ENCODE results near the gene LIPI.
A peak's percentile ranks its signal among the peaks of the same experiment; 100 is the strongest.
"Not testable (repeated sequence)": the region's sequence is repeated elsewhere in the genome, so short reads cannot be mapped to it uniquely, and the experiment has no call there.

The LIPI gene

GRCh38 chr21:14116080-14116481 is 94.7 kb downstream of the LIPI start:
- no peak for DNase-seq

GRCh38 chr21:14115646-14116045 is 95.1 kb downstream of the LIPI start:
- no peak for DNase-seq

DNA sequence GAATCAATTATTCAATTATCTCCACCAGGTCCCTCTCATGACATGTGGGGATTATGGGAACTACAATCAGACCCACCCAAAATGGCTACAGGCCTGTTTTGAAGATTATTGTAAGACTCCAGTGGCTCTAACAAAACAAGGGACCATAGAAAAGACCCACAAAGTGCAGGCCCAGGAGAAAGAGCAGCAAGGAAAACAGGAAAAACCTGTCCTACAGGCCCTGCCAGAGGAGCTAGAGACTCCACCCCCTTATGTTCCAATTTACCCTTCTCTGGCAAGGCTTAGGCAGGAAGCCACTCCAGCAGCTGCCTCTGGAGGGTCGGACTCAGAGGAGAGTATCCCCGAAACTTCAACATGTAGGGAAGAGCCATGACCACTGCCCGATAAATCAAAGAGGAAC is 96.5 kb downstream of the LIPI start:
- DNase-seq: peak; percentile 80 to 87

DNA sequence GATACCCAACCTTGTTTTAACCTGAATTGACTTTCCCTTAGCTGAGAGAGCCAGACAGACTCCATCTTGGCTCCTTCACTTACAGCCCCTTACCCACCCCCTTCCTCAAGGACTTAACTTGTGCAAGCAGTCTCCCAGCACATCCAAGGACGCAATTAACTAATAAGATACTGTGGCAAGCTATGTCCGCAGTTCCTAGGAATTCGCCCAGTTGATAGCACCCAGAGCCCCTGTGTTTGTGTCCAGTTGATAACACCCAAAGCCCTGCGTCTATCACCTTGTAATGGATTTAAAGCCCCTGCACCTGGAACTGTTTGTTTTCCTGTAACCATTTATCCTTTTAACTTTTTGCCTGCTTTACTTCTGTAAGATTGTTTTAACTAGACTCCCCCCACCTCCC is 106.2 kb downstream of the LIPI start:
- not testable (repeated sequence) for DNase-seq

DNA sequence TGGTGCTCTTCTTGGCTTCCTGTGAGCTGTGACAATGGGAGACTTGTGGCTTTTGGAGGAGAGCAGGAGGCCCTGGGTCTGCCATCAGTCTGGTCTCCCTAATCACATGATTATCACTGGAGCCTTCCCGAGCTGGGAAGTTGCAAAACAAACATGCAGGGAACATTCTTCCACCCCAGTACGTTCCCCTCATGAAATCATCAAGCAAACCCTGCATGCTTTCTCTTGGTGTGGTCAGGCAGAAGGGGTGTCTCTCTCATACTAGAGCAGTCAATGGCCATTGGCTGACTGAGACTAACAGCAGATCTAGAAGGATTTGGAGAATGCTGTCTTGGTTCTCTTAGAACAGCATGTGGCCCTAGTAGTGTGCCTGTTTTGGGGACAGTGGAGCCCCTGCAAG is 111.2 kb downstream of the LIPI start:
- no peak for DNase-seq

DNA sequence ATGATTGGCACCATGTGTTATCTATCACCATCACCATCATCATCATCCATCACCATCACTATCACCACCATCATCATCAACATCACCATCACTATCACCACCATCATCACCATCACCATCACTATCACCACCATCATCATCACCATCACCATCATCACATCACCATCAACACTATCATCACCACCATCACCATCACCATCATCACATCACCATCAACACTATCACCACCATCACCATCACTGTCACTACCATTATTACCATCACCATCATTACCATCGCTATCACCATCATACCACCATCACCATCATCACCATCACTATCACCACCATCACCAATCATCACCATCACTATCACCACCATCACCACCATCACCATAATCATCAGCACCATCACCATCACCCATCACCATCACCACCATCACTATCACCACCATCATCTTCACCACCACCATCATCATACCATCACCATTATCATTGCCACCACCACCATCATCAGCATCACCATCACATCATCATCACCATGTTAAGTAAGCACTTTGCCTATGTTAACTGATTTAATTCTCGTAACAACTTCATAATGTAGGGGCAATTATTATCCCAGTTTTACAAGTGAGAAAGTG is 112.8 kb downstream of the LIPI start:
- no peak for DNase-seq

GRCh38 chr21:14096577-14096976 is 114.2 kb downstream of the LIPI start:
- no peak for DNase-seq

DNA sequence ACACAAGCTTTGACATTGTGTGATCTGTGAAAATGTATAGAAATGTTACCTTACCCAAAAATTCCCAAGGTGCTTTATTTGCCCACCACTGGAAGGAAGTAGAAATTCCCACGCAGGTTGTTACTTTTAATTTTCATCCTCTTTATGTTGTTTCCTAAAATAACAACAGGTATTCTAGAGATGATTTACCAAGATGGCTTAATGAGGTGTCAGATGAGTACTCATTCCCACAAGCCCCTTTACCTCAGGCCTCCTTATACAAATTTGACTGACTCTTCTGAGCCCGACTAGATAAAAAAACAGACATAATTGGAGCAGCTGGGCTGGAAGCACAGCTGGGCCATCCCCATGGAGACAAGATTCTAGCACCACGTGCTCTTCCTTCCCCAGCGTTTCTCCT is 114.6 kb downstream of the LIPI start:
- DNase-seq: no peak

GRCh38 chr21:14095056-14095455 is 115.7 kb downstream of the LIPI start:
- DNase-seq: no peak

DNA sequence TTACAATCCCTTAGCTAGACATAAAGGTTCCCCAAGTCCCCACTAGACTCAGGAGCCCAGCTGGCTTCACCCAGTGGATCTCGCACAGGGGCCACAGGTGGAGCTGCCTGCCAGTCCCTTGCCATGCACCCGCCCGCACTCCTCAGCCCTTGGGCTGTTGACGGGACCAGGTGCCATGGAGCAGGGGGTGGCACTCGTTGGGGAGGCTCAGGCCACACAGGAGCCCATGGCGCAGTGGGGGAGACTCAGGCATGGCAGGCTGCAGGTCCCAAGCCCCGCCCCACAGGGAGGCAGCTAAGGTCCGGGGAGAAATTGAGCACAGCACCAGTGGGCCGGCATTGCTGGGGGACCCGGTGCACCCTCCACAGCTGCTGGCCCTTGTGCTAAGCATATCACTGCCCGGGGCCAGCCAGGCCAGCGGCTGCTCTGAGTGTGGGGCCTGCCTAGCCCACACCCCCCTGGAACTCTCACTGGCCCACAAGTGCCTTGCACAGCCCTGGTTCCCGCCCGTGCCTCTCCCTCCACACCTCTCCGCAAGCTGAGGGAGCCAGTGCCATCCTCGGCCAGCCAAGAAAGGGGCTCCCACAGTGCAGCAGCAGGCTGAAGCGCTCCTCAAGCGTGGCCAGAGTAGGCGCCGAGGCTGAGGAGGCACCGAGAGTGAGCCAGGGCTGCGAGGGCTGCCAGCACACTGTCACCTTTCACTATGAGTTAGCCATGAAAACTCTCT is 117.8 kb downstream of the LIPI start:
- DNase-seq: no peak

GRCh38 chr21:14090184-14090583 is 120.6 kb downstream of the LIPI start:
- DNase-seq: not testable (repeated sequence)

DNA sequence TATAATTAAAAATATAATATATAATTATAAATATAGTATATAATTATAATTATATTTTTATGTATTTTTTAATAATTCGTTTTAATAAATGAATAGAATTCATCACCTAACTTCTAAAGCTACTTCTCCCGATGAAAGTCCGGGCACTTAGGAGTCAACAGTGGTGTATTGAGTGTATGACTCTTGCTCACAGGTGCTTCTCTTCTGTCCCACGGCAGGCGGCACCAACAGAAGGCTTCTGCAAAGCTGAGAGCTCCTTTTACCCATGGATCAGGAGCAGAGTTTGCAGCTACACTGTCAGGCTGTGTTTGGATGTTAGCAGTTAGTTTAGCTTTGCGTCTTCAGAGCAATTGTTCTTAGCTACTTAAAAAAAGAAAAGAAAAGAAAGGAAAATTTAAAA is 122.4 kb downstream of the LIPI start:
- no peak for DNase-seq

DNA sequence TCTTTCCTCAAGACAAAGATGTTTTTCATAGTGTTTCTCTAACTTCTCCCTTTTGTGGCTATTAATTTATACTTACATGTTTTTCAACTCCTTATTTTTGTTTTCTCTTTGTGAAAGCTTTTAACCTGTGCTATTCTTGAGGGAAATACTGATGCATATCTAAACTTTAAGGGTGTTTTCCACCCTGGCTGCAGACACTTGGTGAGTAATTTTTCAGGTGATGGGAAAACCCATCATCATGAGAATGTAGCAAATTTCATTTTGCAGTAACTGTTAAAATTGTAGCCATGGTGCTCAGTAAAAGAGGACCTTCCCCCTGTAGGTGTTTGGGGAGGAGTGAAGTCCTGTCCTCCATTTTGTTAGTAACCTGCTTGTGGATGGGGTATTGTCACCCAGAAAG is 124.2 kb downstream of the LIPI start:
- DNase-seq: no peak

DNA sequence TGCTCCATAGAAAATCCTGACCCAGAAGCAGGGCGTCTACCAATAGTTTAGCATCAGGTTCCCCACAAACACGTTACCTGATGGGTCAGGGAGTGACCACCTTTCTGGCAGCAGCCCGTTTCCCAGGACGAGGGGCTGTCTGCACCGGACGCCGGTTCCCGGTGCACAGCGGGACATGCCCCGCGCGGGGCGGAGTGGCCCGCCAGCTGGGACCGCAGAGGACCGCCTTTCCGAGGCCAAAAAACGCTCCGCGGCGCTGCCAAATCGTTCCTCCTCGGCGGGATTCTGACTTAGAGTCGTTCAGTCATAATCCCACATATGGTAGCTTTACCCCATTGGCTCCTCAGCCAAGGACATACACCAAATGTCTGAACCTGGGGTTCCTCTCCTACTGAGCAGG is 126.1 kb downstream of the LIPI start:
- no peak for DNase-seq

- DNase-seq: no peak
Observed at GRCh38 chr21:14084068-14084501, 126.7 kb downstream of the LIPI start.

GRCh38 chr21:14080764-14081096 is 130.0 kb downstream of the LIPI start:
- no peak for DNase-seq

- DNase-seq: no peak
Observed at GRCh38 chr21:14080040-14080763, 130.6 kb downstream of the LIPI start.

DNA sequence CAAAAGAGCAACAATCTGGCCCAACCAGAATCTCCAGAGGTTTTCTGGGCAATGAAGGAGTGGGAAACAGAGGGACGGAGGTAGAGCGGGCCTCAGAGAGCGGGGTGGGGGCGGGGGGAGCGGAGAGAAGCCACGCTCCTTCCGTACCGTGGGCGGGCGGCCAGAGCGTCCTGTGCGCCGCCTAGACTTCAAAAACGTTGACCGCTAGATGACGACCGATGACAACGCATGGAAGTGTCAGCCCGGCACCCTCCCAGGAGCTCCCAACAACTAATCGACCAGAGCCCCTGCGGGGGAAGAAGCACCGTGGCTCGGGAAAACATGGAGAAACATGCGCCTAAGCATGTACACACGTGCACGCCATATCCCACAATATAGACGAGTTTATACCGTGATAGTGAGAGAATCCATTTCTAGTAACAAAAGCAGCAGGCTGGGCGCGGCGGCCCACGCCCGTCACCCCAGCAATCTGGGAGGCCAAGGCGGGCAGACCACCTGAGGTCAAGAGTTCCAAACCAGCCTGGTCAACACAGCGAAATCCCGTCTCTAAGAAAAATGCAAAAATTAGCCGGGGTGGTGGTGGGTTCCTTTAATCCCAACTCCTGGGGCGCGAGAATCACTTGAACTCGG is 131.9 kb downstream of the LIPI start:
- DNase-seq: no peak

- DNase-seq: no peak
Observed at GRCh38 chr21:14076143-14076806, 134.5 kb downstream of the LIPI start.

DNA sequence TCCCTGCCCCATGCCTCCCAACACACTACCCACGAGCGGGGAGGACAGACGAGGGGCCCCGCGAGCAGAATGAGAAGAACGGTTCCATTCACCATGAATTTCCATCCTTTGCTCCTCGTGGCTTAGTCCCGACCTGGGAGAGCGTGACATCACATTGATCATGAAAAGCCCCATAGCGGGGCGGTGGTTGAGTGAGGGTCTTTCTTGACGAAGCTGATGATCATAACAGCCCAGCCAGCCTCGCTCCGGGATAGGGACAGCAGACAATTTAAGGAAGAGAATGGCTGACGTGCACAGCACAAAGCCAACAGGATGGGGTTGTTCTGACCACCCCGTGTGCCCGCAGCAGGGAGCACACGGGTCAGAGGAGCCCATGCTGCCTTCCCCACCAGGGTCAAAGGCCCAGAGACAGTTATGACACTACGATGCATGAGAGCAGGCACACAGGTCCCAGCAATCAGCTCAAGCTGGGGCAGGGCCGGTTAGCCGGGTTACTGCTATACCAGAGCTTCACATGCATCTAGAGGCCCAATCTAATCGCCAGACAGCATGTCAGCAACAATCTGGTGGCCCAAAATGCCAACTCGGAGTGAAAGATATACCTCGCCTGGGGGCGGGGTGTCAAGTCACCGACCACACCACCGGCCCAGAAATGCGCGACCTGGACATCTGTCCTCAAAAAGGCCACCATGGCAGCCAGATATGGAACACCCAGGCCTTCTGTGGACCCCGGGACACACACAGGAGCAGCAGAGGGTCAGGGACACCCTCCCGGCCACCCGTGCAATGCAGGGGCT is 135.2 kb downstream of the LIPI start:
- no peak for DNase-seq

DNA sequence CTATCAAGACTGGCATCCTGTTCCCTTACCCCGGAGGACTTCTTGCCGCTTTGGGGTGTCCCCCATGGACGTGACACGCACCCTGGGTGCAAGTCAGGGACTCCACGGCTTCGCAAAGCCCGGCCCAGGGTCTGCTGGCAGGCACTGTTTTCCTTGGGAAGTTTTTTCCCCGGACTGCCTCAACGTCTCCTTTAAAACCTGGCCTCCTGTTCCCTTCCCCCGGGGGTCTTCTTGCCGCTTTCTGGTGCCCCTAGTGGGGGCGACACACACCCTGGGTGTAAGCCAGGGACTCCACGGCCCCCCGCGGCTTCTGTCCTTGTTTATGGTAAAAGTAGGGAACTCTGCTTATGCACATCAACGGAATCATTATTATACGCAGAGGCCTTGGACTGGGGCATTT is 136.6 kb downstream of the LIPI start:
- DNase-seq: no peak

GRCh38 chr21:14073615-14074014 is 137.1 kb downstream of the LIPI start:
- DNase-seq: no peak
